ENCODE measurements around the gene CCDC183.
A peak's percentile ranks its signal among the peaks of the same experiment; 100 is the strongest.
"Not testable (repeated sequence)": the region's sequence is repeated elsewhere in the genome, so short reads cannot be mapped to it uniquely, and the experiment has no call there.

Gene CCDC183

GRCh38 chr9:136766410-136767120 is 29.6 kb upstream of the CCDC183 start:
- not testable (repeated sequence) for H3K4me3 ChIP-seq (replicated peaks; ENCODE audit: low read depth, low read length); H3K36me3 ChIP-seq (ENCODE audit: control insufficient read depth, insufficient read depth, low read length); H3K27me3 ChIP-seq (replicated peaks; ENCODE audit: control insufficient read depth, insufficient read depth, low read length)
- peak; percentile 64 for DNase-seq (ENCODE audit: extremely low read depth, insufficient read length)
- TF ChIP-seq, protein P1, sequence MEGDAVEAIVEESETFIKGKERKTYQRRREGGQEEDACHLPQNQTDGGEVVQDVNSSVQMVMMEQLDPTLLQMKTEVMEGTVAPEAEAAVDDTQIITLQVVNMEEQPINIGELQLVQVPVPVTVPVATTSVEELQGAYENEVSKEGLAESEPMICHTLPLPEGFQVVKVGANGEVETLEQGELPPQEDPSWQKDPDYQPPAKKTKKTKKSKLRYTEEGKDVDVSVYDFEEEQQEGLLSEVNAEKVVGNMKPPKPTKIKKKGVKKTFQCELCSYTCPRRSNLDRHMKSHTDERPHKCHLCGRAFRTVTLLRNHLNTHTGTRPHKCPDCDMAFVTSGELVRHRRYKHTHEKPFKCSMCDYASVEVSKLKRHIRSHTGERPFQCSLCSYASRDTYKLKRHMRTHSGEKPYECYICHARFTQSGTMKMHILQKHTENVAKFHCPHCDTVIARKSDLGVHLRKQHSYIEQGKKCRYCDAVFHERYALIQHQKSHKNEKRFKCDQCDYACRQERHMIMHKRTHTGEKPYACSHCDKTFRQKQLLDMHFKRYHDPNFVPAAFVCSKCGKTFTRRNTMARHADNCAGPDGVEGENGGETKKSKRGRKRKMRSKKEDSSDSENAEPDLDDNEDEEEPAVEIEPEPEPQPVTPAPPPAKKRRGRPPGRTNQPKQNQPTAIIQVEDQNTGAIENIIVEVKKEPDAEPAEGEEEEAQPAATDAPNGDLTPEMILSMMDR (IDR thresholded peaks at IDR 0.05; ENCODE audit: insufficient read depth, low read length, poor library complexity, severe bottlenecking): peak; percentile 61

- no peaks in the 10 kb centered on the region for H3K36me3 ChIP-seq (ENCODE audit: control insufficient read depth, insufficient read depth, low read length)
- H3K27me3 ChIP-seq (replicated peaks; ENCODE audit: control insufficient read depth, insufficient read depth, low read length): no peaks in the 10 kb centered on the region; the same call in 1 of the 2 replicates
- TF ChIP-seq, protein P1 (IDR thresholded peaks at IDR 0.05; ENCODE audit: insufficient read depth, low read length, poor library complexity, severe bottlenecking): peak; percentile 68
- H3K4me3 ChIP-seq (replicated peaks; ENCODE audit: low read depth, low read length): no peak overlapping the region
- no peak for DNase-seq (ENCODE audit: extremely low read depth, insufficient read length)
Observed at GRCh38 chr9:136769710-136770191, 26.4 kb upstream of the CCDC183 start.

- DNase-seq (ENCODE audit: extremely low read depth, insufficient read length): no peak
- H3K36me3 ChIP-seq (ENCODE audit: control insufficient read depth, insufficient read depth, low read length): no peaks in the 10 kb centered on the region
- TF ChIP-seq, protein P1 (IDR thresholded peaks at IDR 0.05; ENCODE audit: insufficient read depth, low read length, poor library complexity, severe bottlenecking): no peak
- no peaks in the 10 kb centered on the region; the same call in 1 of the 2 replicates for H3K27me3 ChIP-seq (replicated peaks; ENCODE audit: control insufficient read depth, insufficient read depth, low read length)
- no peak overlapping the region for H3K4me3 ChIP-seq (replicated peaks; ENCODE audit: low read depth, low read length)
Observed at GRCh38 chr9:136771907-136772415, 24.2 kb upstream of the CCDC183 start.

DNA sequence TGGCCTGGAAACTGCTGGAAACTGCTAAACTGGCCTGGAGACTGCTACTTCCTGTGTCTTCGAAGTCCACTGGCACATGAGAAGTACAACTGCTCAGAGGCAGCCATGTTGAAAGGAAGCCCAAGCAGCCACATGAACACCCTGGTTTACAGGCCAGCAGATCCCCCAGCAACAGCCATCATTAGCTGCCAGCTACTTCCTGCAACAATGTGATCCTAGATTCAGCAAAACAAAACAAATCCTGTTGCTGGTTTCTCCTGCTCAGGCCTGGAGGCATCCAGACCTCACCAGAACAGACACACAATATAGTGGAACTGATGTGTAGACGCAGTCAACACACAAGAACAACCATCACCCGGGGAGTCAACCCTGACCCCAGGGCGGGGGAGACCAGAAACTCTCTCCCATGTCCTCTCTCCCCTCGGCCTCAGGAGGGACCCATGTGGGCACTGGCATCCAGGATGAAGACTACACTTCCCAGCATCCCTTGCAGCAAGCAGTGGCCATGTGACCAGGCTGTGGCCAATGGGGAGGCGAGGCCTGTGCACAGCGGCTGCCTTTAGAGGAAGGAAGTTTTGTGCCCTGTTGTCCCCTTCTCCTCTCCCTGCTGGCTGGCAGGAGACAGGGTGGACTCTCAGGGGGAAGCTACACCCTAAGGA is 22.6 kb upstream of the CCDC183 start:
- Histone ChIP-seq H3K4me3 (replicated peaks; ENCODE audit: low read depth, low read length) (no peak overlapping the region), H3K36me3 (ENCODE audit: control insufficient read depth, insufficient read depth, low read length) (no peaks in the 10 kb centered on the region), H3K27me3 (replicated peaks; ENCODE audit: control insufficient read depth, insufficient read depth, low read length) (no peaks in the 10 kb centered on the region)
- DNase-seq (ENCODE audit: extremely low read depth, insufficient read length): peak; percentile 59
- TF ChIP-seq, protein P1 (IDR thresholded peaks at IDR 0.05; ENCODE audit: insufficient read depth, low read length, poor library complexity, severe bottlenecking): no peak

DNA sequence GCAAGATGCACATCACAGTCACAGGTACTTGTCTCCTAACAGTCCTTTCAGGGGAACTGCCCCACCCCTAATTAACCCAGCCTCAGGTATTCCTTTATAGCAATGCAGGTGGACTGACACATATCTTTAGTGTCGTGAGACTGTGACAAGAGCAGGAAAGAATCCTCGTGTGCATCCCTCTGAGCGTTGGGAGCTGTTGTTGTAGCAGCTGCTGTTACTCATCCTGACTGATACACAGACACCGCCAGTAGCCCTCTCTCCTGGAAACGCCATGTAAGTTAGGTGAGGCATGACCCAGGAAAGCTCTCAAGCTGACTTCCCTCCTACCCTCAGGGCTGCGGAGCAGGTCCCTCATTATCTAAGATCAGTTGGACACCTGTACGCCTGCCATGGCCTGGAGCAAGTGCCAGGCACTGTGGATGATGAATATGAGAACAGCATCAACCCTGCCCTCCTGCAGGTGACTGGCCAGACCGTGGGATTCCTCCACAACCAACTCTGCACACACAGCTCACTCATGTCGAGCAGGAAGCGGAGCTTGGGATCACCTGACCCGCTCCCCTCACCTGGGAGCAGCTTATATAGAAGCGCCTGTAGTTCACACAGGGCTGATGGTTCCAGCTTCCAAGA is 21.6 kb upstream of the CCDC183 start:
- Histone ChIP-seq H3K4me3 (replicated peaks; ENCODE audit: low read depth, low read length) (no peak overlapping the region), H3K36me3 (ENCODE audit: control insufficient read depth, insufficient read depth, low read length) (no peaks in the 10 kb centered on the region), H3K27me3 (replicated peaks; ENCODE audit: control insufficient read depth, insufficient read depth, low read length) (peaks cover 1% of the 10 kb centered on the region; the same call in 1 of the 2 replicates)
- DNase-seq (ENCODE audit: extremely low read depth, insufficient read length): no peak
- TF ChIP-seq, protein P1 (IDR thresholded peaks at IDR 0.05; ENCODE audit: insufficient read depth, low read length, poor library complexity, severe bottlenecking): no peak

All from GM06990 (cell line).